ENCODE results near the gene TMA7B.

The TMA7B gene

GRCh38 chr22:40004836-40005235 lies 44.6 kb downstream of the TMA7B start:
- no peak for DNase-seq

- no peak for DNase-seq
Observed at GRCh38 chr22:40006641-40007040, 46.4 kb downstream of the TMA7B start.

- DNase-seq, result no peak
Observed at GRCh38 chr22:40007853-40008710, 47.9 kb downstream of the TMA7B start.

- no peak for DNase-seq
Observed at GRCh38 chr22:40008726-40009291, 48.6 kb downstream of the TMA7B start.

GRCh38 chr22:40009292-40009774 lies 49.1 kb downstream of the TMA7B start:
- DNase-seq, result peak; percentile 67

DNA sequence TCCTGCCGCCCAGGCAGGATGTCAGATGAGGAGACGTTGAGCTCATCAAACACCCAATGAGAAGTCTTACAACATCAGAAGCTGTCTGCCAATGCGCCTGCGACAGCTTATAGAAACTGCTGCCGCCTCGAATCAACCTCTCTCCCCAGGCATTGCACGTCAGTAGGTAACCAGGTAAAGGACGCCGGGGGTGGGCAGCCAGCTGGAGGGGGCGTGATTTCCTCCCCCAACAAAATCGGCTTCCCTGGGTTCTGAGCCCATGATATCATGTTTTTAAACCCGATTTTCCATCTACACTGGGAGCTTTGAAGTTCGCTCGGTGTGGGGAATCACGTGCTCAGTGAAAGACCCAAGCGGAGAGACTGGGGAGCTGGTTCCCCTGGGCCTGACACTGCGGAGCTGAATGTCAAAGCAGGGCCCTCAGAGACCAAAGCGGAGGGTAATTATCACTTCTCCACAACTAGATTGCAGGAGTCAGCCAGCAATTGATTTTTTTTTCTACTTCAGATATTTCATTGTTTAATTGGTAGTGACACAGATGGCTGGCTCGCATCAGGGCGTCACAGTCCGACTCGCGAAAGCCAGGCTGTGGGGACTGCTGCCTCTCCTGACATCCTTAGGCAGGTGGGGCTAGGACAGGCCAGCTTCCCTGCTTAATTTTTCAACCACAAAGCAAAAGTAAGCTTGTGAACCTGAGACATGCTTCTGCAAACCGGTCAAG lies 49.9 kb downstream of the TMA7B start:
- peak; percentile 61 for DNase-seq

DNA sequence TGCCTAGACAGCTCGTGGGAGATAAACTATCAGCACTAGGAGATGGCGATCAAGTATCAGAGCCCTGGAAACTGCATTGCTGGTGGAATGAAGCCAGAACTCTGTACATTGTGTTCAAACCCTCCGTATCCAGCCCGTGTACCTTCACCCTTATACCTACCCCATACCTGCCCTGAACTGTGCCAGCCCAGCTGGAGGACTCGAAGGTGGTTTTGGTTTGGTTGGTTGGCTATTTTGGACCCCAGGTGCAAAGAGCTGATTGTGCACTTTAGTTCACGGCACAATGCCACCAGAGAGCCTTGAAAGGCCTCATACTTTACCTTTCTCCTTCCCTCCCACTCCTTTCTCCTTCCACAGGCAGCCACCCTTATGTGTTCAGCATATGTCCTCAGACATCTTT lies 50.5 kb downstream of the TMA7B start:
- peak; percentile 41 for DNase-seq

Measured in NCI-H1092 (cell line).